Tibial artery (tissue), 4 donors: ENCODE results near the gene ZCWPW1.

Experiments used
- DNase-seq, 2 donors: peaks; one replicate each; pipeline ENCODE4 v3.0.0-alpha.2; 2019
- H3K27ac ChIP-seq, 2 donors: fragments of 200-600 bp; sonication (generic) in 1 of 2; 1 replicate in 1 of 2; 2 replicates in 1 of 2; pipeline ENCODE4 v1.5.1; 2018 to 2019; ENCODE audit warnings: mild to moderate bottlenecking in 1 of 2
- H3K27me3 ChIP-seq, 2 donors: fragments of 200-600 bp; sonication (generic) in 1 of 2; one replicate each; pipeline versions ENCODE4 v1.5.1 to v1.6.0; 2016 to 2019
- H3K36me3 ChIP-seq, 3 donors: fragments of 200-600 bp; sonication (generic) in 2 of 3; one replicate each; pipeline ENCODE4 v1.5.1; 2016 to 2019; ENCODE audit warnings: mild to moderate bottlenecking in 2 of 3
- H3K4me1 ChIP-seq, 4 donors: fragments of 200-600 bp; sonication (generic) in 2 of 4; 1 replicate in 3 of 4; 2 replicates in 1 of 4; pipeline ENCODE4 v1.5.1; 2016 to 2019
- H3K4me3 ChIP-seq, 2 donors: fragments of 200-600 bp; sonication (generic) in 1 of 2; 1 replicate in 1 of 2; 2 replicates in 1 of 2; pipeline ENCODE4 v1.5.1; 2018 to 2019; ENCODE audit warnings: mild to moderate bottlenecking in 2 of 2
- H3K9me3 ChIP-seq, 3 donors: fragments of 200-600 bp; sonication (generic) in 1 of 3; one replicate each; pipeline ENCODE4 v1.5.1; 2016 to 2019
- intact Hi-C: fragments of 100-400 bp; cut with DNase I; formaldehyde crosslinking; loops from one replicate; pipeline ENCODE4 v1.15.0; 2023; ENCODE audit warnings: low total_unique reads
- TF ChIP-seq, protein P1 (sequence below), 2 experiments: fragments of 200-600 bp in 1 of 2; fragments of 450-650 bp in 1 of 2; IDR thresholded peaks; one replicate each; pipeline ENCODE4 v1.5.1; 2017 to 2019; ENCODE audit warnings: antibody characterized with exemption in 2 of 2, mild to moderate bottlenecking in 1 of 2, moderate library complexity in 1 of 2

Gene ZCWPW1

DNA sequence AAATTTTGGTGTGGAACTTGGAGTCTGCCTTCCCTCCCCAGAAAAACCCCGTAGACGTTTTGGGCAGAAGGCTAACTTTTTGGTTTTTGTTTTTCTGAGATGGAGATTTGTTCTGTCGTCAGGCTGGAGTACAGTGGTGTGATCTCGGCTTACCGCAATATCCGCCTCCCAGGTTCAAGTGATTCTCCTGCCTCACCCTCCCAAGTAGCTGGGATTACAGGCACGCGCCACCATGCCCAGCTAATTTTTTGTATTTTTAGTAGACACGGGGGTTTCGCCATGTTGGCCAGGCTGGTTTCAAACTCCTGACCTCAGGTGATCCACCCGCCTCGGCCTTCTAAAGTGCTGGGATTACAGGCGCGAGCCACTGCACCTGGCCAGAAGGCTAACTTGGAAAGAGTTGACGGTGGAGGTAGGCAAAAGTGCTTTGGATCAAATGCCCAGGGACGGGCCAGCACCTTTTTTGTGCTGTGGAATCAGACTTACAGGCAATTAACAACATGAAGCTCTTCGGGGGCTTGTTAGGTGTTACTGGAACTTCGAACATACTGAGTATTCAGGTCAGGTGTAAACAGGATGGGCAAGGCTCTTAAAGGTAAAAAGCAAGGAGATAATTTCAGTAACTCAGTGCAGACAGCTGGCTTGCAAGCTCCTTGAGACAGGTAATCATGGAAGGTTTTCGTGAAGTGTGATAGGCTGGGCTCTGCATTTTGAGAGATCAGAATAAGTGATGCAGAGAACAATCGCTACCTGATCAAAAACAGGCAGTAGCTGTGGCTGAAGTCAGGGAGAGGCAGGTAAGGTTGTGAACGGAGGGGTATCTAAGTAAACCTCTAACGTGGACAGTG is 6.0 kb upstream of the ZCWPW1 start:
- H3K9me3 ChIP-seq: no peaks in the 10 kb centered on the region
- H3K36me3 ChIP-seq: peaks cover 11 to 32% (median 31%) of the 10 kb centered on the region in 3 donors
- DNase-seq: no peak
- TF ChIP-seq, protein P1, sequence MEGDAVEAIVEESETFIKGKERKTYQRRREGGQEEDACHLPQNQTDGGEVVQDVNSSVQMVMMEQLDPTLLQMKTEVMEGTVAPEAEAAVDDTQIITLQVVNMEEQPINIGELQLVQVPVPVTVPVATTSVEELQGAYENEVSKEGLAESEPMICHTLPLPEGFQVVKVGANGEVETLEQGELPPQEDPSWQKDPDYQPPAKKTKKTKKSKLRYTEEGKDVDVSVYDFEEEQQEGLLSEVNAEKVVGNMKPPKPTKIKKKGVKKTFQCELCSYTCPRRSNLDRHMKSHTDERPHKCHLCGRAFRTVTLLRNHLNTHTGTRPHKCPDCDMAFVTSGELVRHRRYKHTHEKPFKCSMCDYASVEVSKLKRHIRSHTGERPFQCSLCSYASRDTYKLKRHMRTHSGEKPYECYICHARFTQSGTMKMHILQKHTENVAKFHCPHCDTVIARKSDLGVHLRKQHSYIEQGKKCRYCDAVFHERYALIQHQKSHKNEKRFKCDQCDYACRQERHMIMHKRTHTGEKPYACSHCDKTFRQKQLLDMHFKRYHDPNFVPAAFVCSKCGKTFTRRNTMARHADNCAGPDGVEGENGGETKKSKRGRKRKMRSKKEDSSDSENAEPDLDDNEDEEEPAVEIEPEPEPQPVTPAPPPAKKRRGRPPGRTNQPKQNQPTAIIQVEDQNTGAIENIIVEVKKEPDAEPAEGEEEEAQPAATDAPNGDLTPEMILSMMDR (IDR thresholded peaks at IDR 0.05): no peak
- no peaks in the 10 kb centered on the region for H3K27me3 ChIP-seq
- peak overlapping the region; percentile 79 to 95 for H3K27ac ChIP-seq
- peak overlapping the region; percentile 63 to 72 for H3K4me3 ChIP-seq
- H3K4me1 ChIP-seq: peaks cover 0 to 51% (median 39%) of the 10 kb centered on the region in 4 donors
- intact Hi-C loops: no loop called here

DNA sequence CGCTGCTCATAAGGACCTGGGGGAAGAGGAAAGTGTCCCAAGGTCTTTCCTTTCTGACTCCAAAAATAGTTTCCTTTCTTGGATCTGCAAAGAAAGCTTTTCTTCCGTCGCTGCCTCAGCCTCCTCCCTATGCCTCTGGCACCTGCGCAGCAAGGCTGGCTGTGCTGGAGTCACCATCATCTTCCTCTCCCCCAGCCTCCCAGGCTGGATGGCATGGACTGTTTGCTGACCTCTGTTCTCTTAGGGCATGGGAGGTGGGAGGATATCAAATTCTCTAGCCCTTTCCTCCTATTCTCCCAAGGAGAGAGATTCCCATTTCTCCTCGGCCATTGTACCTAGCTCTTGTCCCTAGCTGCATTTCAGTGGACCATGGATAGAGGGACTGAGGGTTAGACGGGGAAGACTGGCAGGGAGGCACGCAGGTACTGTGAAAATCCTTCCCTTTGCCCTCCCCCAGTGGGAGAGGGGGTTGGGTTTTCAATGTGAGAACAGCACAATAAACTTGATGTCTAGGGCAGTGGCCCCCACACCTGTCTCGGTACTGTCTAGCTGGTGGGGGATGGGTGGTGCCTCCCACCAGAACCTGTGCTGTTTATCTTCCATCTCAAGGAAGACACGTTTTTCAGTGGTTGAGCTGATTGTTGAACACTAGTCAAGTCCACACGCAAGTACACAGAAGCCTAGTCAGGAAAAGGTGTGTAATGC is 5.2 kb upstream of the ZCWPW1 start:
- H3K9me3 ChIP-seq: no peaks in the 10 kb centered on the region
- no peak overlapping the region for H3K27ac ChIP-seq
- H3K27me3 ChIP-seq: no peaks in the 10 kb centered on the region
- intact Hi-C loops: no loop called here
- H3K36me3 ChIP-seq: peaks cover 11 to 32% (median 31%) of the 10 kb centered on the region in 3 donors
- no peak for DNase-seq
- TF ChIP-seq, protein P1 (IDR thresholded peaks at IDR 0.05): no peak
- H3K4me3 ChIP-seq: no peak overlapping the region
- H3K4me1 ChIP-seq: peaks cover 0 to 51% (median 39%) of the 10 kb centered on the region in 4 donors

DNA sequence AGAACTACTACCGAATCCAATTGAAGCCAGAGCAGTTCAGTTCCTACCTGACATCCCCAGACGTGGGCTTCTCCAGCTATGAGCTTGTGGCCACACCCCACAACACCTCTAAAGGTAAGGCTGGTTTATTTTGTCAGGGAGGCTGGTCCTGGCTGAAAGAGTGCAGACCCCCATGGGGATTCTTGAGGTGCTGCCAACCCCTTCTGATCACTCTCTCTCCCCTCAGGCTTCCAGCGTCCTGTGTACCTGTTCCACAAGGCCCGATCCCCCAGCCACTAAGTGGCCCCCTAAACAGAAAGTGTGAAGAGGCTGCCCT is 4.7 kb upstream of the ZCWPW1 start:
- DNase-seq: no peak
- H3K4me3 ChIP-seq: no peak overlapping the region
- H3K27me3 ChIP-seq: no peaks in the 10 kb centered on the region
- H3K27ac ChIP-seq: no peak overlapping the region
- peaks cover 0 to 51% (median 39%) of the 10 kb centered on the region in 4 donors for H3K4me1 ChIP-seq
- intact Hi-C loops: no loop called here
- TF ChIP-seq, protein P1 (IDR thresholded peaks at IDR 0.05): no peak
- H3K36me3 ChIP-seq: peaks cover 11 to 32% (median 31%) of the 10 kb centered on the region in 3 donors
- no peaks in the 10 kb centered on the region for H3K9me3 ChIP-seq

DNA sequence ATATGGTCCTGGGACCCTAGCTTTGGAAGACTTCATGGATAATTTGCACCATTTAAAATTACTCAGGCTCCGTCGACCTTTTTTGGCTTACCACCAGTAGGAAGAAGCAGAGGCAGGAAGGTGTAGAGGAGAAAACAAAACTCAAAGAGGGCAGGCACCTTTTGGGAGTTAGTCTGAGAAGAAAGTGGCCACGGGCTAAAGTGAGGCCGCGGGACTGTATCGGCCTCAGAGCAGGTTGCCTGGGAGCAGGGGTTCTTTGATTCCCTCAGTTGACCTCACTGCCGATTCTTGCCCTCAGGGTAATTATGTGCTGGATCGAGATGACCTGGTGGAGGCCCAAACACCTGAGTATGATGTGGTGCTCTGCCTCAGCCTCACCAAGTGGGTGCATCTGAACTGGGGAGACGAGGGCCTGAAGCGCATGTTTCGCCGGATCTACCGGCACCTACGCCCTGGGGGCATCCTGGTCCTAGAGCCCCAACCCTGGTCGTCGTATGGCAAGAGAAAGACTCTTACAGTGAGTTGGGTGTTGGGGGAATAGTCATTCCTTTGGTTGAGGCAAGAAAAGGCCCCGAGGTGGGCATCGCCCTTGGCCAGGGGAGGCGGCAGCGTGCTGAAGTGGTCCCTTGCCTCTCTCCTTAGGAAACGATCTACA is 4.2 kb upstream of the ZCWPW1 start:
- H3K4me3 ChIP-seq: no peak overlapping the region
- H3K9me3 ChIP-seq: no peaks in the 10 kb centered on the region
- H3K27ac ChIP-seq: peak overlapping the region in 1 of 2 donors; percentile 3
- TF ChIP-seq, protein P1 (IDR thresholded peaks at IDR 0.05): no peak
- DNase-seq: no peak
- H3K4me1 ChIP-seq: peaks cover 0 to 55% (median 40%) of the 10 kb centered on the region in 4 donors
- intact Hi-C loops: no loop called here
- no peaks in the 10 kb centered on the region for H3K27me3 ChIP-seq
- H3K36me3 ChIP-seq: peaks cover 11 to 32% (median 31%) of the 10 kb centered on the region in 3 donors

- H3K36me3 ChIP-seq: peaks cover 11 to 32% (median 31%) of the 10 kb centered on the region in 3 donors
- H3K9me3 ChIP-seq: no peaks in the 10 kb centered on the region
- intact Hi-C loops: no loop called here
- no peak overlapping the region for H3K4me3 ChIP-seq
- TF ChIP-seq, protein P1 (IDR thresholded peaks at IDR 0.05): no peak
- H3K27ac ChIP-seq: peak overlapping the region; percentile 3 to 99
- no peak for DNase-seq
- no peaks in the 10 kb centered on the region for H3K27me3 ChIP-seq
- H3K4me1 ChIP-seq: peaks cover 0 to 56% (median 42%) of the 10 kb centered on the region in 4 donors
Observed at GRCh38 chr7:100432053-100432452, 3.5 kb upstream of the ZCWPW1 start.
